GM23248 (cell line): Measurements from ENCODE around the gene MS4A10.

ENCODE experiments used
- EZH2 ChIP-seq: fragments of 200-600 bp; sonication (generic); IDR thresholded peaks from 2 replicates; pipeline ENCODE4 v1.6.1; 2018; ENCODE audit warnings: antibody characterized with exemption, mild to moderate bottlenecking; ENCODE audit not compliant: insufficient read depth, poor library complexity, severe bottlenecking
- EZH2phosphoT487 ChIP-seq: fragments of 200-600 bp; sonication (generic); IDR thresholded peaks from 2 replicates; pipeline ENCODE4 v1.6.1; 2018; ENCODE audit warnings: antibody characterized with exemption, moderate library complexity, mild to moderate bottlenecking, low read depth; ENCODE audit not compliant: insufficient read depth

- no peak for TF ChIP-seq EZH2phosphoT487
- no peak for TF ChIP-seq EZH2
Observed at GRCh38 chr11:60844870-60845221, 59.7 kb downstream of the MS4A10 start.
